RPMI7951 (cell line): Measurements from ENCODE around the gene VWA5B2. TPM values are rescaled to one million over a fixed set of nuclear protein-coding genes. Genes with fewer than 3 reads are reported as not detected.

Experiments used
- DNase-seq: peaks from one replicate; pipeline ENCODE4 v3.0.0-alpha.2; 2012; ENCODE audit warnings: low read depth
- total RNA-seq: library from RNA; depleted of rRNA; stranded (reverse); fragments of >200 nt; shearing (Covaris generic); gene quantifications from 2 replicates; pipeline ENCODE4 v1.2.3, GENCODE V29; 2014; rRNA removed

Gene VWA5B2
- total RNA-seq, 1 experiment from 2014 or later: not detected

- DNase-seq: no peak
Measured at GRCh38 chr3:184275381-184275701, 46.0 kb downstream of the VWA5B2 start.

GRCh38 chr3:184275961-184276910, 46.9 kb downstream of the VWA5B2 start, which contains the start of gene ECE2:
Gene ECE2 (plus strand): TSS chr3:184276022. CDS start chr3:184276154, 132 bp downstream.
- DNase-seq: no peak

GRCh38 chr3:184277366-184277765, 48.0 kb downstream of the VWA5B2 start:
- DNase-seq: no peak

GRCh38 chr3:184282941-184283340, 53.6 kb downstream of the VWA5B2 start:
- DNase-seq: no peak

GRCh38 chr3:184283681-184284080, 54.3 kb downstream of the VWA5B2 start:
- no peak for DNase-seq

- peak; percentile 71 for DNase-seq
Measured at GRCh38 chr3:184284696-184285095, 55.3 kb downstream of the VWA5B2 start.

GRCh38 chr3:184289426-184289938, 60.1 kb downstream of the VWA5B2 start:
- DNase-seq: peak; percentile 47

GRCh38 chr3:184290331-184290730, 60.9 kb downstream of the VWA5B2 start:
- DNase-seq: no peak

- no peak for DNase-seq
Measured at GRCh38 chr3:184291044-184291737, 61.8 kb downstream of the VWA5B2 start.

Other genes starting within 250 kb of the VWA5B2 start
- 7.2 and 10.1 TPM in 2 replicates for gene ABCC5, start 211.7 kb upstream of the VWA5B2 start, total RNA-seq
- gene HTR3D, start 197.8 kb upstream of the VWA5B2 start, total RNA-seq: not detected in 2 replicates
- not detected in 2 replicates for gene HTR3C, start 176.5 kb upstream of the VWA5B2 start, total RNA-seq
- gene HTR3E, start 132.5 kb upstream of the VWA5B2 start, total RNA-seq: not detected in 2 replicates
- 42.1 and 52.0 TPM in 2 replicates for gene EIF2B5, start 94.2 kb upstream of the VWA5B2 start, total RNA-seq
- 21.9 and 27.8 TPM in 2 replicates for gene DVL3, start 74.2 kb upstream of the VWA5B2 start, total RNA-seq
- gene AP2M1, start 54.7 kb upstream of the VWA5B2 start, total RNA-seq: 699 and 754 TPM in 2 replicates
- 27.2 and 33.4 TPM in 2 replicates for gene ABCF3, start 43.4 kb upstream of the VWA5B2 start, total RNA-seq
- 67.0 and 71.2 TPM in 2 replicates for gene ALG3, start 19.4 kb downstream of the VWA5B2 start, total RNA-seq
- gene EEF1AKMT4, start 20.1 kb downstream of the VWA5B2 start, total RNA-seq: 7.3 and 9.6 TPM in 2 replicates
- gene CAMK2N2, start 32.0 kb downstream of the VWA5B2 start, total RNA-seq: 0.29 and 0.96 TPM in 2 replicates
- not detected in 2 replicates for gene ECE2, start 46.4 kb downstream of the VWA5B2 start, total RNA-seq
- 542 and 803 TPM in 2 replicates for gene PSMD2, start 69.7 kb downstream of the VWA5B2 start, total RNA-seq
- 164 and 173 TPM in 2 replicates for gene EIF4G1, start 85.0 kb downstream of the VWA5B2 start, total RNA-seq
- 10.6 and 12.0 TPM in 2 replicates for gene FAM131A, start 108.0 kb downstream of the VWA5B2 start, total RNA-seq
- 3.0 and 6.3 TPM in 2 replicates for gene CLCN2, start 132.0 kb downstream of the VWA5B2 start, total RNA-seq
- gene POLR2H, start 132.1 kb downstream of the VWA5B2 start, total RNA-seq: 146 and 181 TPM in 2 replicates
- not detected in 2 replicates for gene THPO, start 148.6 kb downstream of the VWA5B2 start, total RNA-seq
- not detected in 2 replicates for gene CHRD, start 150.5 kb downstream of the VWA5B2 start, total RNA-seq